ENCODE data around the gene TDRD10.

Gene TDRD10

GRCh38 chr1:154558720-154559465, 56.9 kb downstream of the TDRD10 start:
- peak overlapping the region; percentile 82 for H3K4me2 ChIP-seq (ENCODE audit: insufficient read depth, low read length, poor library complexity, severe bottlenecking)
- H2AFZ ChIP-seq (ENCODE audit: low read length): peak overlapping the region; percentile 95

GRCh38 chr1:154559466-154560044, 57.5 kb downstream of the TDRD10 start:
- Histone ChIP-seq H2BK12ac (ENCODE audit: low read length) (no peak overlapping the region), H2BK120ac (ENCODE audit: low read depth, low read length) (no peak overlapping the region), H3K4me2 (ENCODE audit: insufficient read depth, low read length, poor library complexity, severe bottlenecking) (no peak overlapping the region), H2BK5ac (ENCODE audit: low read length) (no peak overlapping the region), H3K14ac (ENCODE audit: low read length) (no peak overlapping the region), H3K27me3 (ENCODE audit: control insufficient read depth in 3 of 3, insufficient read depth in 3 of 3, low read depth in 1 of 3, low read length in 3 of 3) (no peaks in the 10 kb centered on the region), H3K4me1 (ENCODE audit: control insufficient read depth in 2 of 2, insufficient read depth in 1 of 2, low read depth in 1 of 2, low read length in 2 of 2) (peaks cover 17% of the 10 kb centered on the region in 2 donors), H3K9me3 (replicated peaks in 1 of 2; ENCODE audit: control insufficient read depth in 2 of 2, insufficient read depth in 1 of 2, low read depth in 1 of 2, low read length in 2 of 2) (no peaks in the 10 kb centered on the region), H3K18ac (ENCODE audit: low read length) (no peak overlapping the region), H3K9ac (ENCODE audit: low read depth, low read length, poor library complexity) (no peak overlapping the region), H3K23ac (ENCODE audit: low read depth, low read length, poor library complexity) (no peak overlapping the region), H3K4me3 (ENCODE audit: low read length in 2 of 2) (peak overlapping the region in 1 of 2 donors; percentile 83), H3K79me1 (ENCODE audit: low read depth, low read length) (peaks cover 4% of the 10 kb centered on the region), H3K27ac (replicated peaks; ENCODE audit: low read length) (no peak overlapping the region), H4K91ac (ENCODE audit: low read depth, low read length, poor library complexity) (no peak overlapping the region), H2AFZ (ENCODE audit: low read length) (peak overlapping the region; percentile 95), H2BK15ac (ENCODE audit: low read length) (no peak overlapping the region), H3K4ac (ENCODE audit: low read length) (no peak overlapping the region), H2AK5ac (ENCODE audit: low read depth, low read length) (no peak overlapping the region), H3K36me3 (replicated peaks in 1 of 2; ENCODE audit: control insufficient read depth in 2 of 2, insufficient read depth in 2 of 2, low read length in 2 of 2) (peaks cover 12 to 23% of the 10 kb centered on the region in 2 donors), H4K8ac (ENCODE audit: low read depth, low read length) (no peak overlapping the region)
- DNase-seq (ENCODE audit: low spot score): peak; percentile 89
- no CpG with 5 or more reads among the region's 13 CpGs for WGBS, 2 donors (ENCODE audit: extremely low coverage in 2 of 2, insufficient read length in 2 of 2, insufficient replicate concordance in 1 of 2)

More at GRCh38 chr1:154558720-154559465, 56.9 kb downstream of the TDRD10 start:
- DNase-seq (ENCODE audit: low spot score): peak; percentile 96
- Histone ChIP-seq H3K36me3 (replicated peaks in 1 of 2; ENCODE audit: control insufficient read depth in 2 of 2, insufficient read depth in 2 of 2, low read length in 2 of 2) (peaks cover 17 to 29% of the 10 kb centered on the region in 2 donors), H4K8ac (ENCODE audit: low read depth, low read length) (no peak overlapping the region), H3K4me3 (ENCODE audit: low read length in 2 of 2) (peak overlapping the region; percentile 75 to 83), H3K4me1 (ENCODE audit: control insufficient read depth in 2 of 2, insufficient read depth in 1 of 2, low read depth in 1 of 2, low read length in 2 of 2) (peaks cover 17% of the 10 kb centered on the region in 2 donors), H3K79me1 (ENCODE audit: low read depth, low read length) (peaks cover 4% of the 10 kb centered on the region), H3K27me3 (ENCODE audit: control insufficient read depth in 3 of 3, insufficient read depth in 3 of 3, low read depth in 1 of 3, low read length in 3 of 3) (no peaks in the 10 kb centered on the region), H3K9ac (ENCODE audit: low read depth, low read length, poor library complexity) (peak overlapping the region; percentile 83), H2BK12ac (ENCODE audit: low read length) (no peak overlapping the region), H3K23ac (ENCODE audit: low read depth, low read length, poor library complexity) (peak overlapping the region; percentile 69), H3K27ac (replicated peaks; ENCODE audit: low read length) (peak overlapping the region; percentile 83), H2BK15ac (ENCODE audit: low read length) (peak overlapping the region; percentile 61), H3K9me3 (replicated peaks in 1 of 2; ENCODE audit: control insufficient read depth in 2 of 2, insufficient read depth in 1 of 2, low read depth in 1 of 2, low read length in 2 of 2) (no peaks in the 10 kb centered on the region), H4K91ac (ENCODE audit: low read depth, low read length, poor library complexity) (no peak overlapping the region), H2BK5ac (ENCODE audit: low read length) (peak overlapping the region; percentile 57), H2BK120ac (ENCODE audit: low read depth, low read length) (no peak overlapping the region), H3K14ac (ENCODE audit: low read length) (no peak overlapping the region), H3K4ac (ENCODE audit: low read length) (no peak overlapping the region), H2AK5ac (ENCODE audit: low read depth, low read length) (peak overlapping the region; percentile 71), H3K18ac (ENCODE audit: low read length) (peak overlapping the region; percentile 91)
- WGBS, 2 donors (ENCODE audit: extremely low coverage in 2 of 2, insufficient read length in 2 of 2, insufficient replicate concordance in 1 of 2): no CpG with 5 or more reads among the region's 57 CpGs

GRCh38 chr1:154565876-154566275, 63.9 kb downstream of the TDRD10 start:
- Histone ChIP-seq H3K27me3 (ENCODE audit: control insufficient read depth in 3 of 3, insufficient read depth in 3 of 3, low read depth in 1 of 3, low read length in 3 of 3) (peaks cover 0 to 12% (median 0%) of the 10 kb centered on the region in 3 experiments), H3K9ac (ENCODE audit: low read depth, low read length, poor library complexity) (no peak overlapping the region), H2BK5ac (ENCODE audit: low read length) (no peak overlapping the region), H4K91ac (ENCODE audit: low read depth, low read length, poor library complexity) (no peak overlapping the region), H3K4me2 (ENCODE audit: insufficient read depth, low read length, poor library complexity, severe bottlenecking) (no peak overlapping the region), H3K18ac (ENCODE audit: low read length) (no peak overlapping the region), H3K9me3 (replicated peaks in 1 of 2; ENCODE audit: control insufficient read depth in 2 of 2, insufficient read depth in 1 of 2, low read depth in 1 of 2, low read length in 2 of 2) (no peaks in the 10 kb centered on the region), H2BK120ac (ENCODE audit: low read depth, low read length) (no peak overlapping the region), H3K4me1 (ENCODE audit: control insufficient read depth in 2 of 2, insufficient read depth in 1 of 2, low read depth in 1 of 2, low read length in 2 of 2) (peaks cover 8 to 9% of the 10 kb centered on the region in 2 donors), H2BK15ac (ENCODE audit: low read length) (no peak overlapping the region), H3K36me3 (replicated peaks in 1 of 2; ENCODE audit: control insufficient read depth in 2 of 2, insufficient read depth in 2 of 2, low read length in 2 of 2) (peaks cover 0 to 13% of the 10 kb centered on the region in 2 donors), H2BK12ac (ENCODE audit: low read length) (no peak overlapping the region), H3K4me3 (ENCODE audit: low read length in 2 of 2) (no peak overlapping the region), H3K14ac (ENCODE audit: low read length) (no peak overlapping the region), H3K23ac (ENCODE audit: low read depth, low read length, poor library complexity) (no peak overlapping the region), H3K79me1 (ENCODE audit: low read depth, low read length) (no peaks in the 10 kb centered on the region), H4K8ac (ENCODE audit: low read depth, low read length) (no peak overlapping the region), H3K4ac (ENCODE audit: low read length) (no peak overlapping the region), H3K27ac (replicated peaks; ENCODE audit: low read length) (no peak overlapping the region), H2AFZ (ENCODE audit: low read length) (no peak overlapping the region), H2AK5ac (ENCODE audit: low read depth, low read length) (no peak overlapping the region)
- no CpG with 5 or more reads among the region's 6 CpGs for WGBS, 2 donors (ENCODE audit: extremely low coverage in 2 of 2, insufficient read length in 2 of 2, insufficient replicate concordance in 1 of 2)
- DNase-seq (ENCODE audit: low spot score): no peak
